AML-193 (cell line): ENCODE measurements around the gene NFYA.

Experiments used
- DNase-seq, 2 experiments: peaks; one replicate each; lab custom pipeline; 2025; lab: John Stamatoyannopoulos, UW

The NFYA gene

GRCh38 chr6:41119508-41119907 lies 46.7 kb downstream of the NFYA start:
- no peak for DNase-seq

GRCh38 chr6:41120058-41120457 lies 47.3 kb downstream of the NFYA start:
- DNase-seq: no peak

GRCh38 chr6:41122373-41122772 lies 49.6 kb downstream of the NFYA start:
- DNase-seq: no peak

- no peak for DNase-seq
These were observed 50.1 kb downstream of the NFYA start for GRCh38 chr6:41122918-41123317.

- no peak for DNase-seq
These were observed 52.5 kb downstream of the NFYA start for GRCh38 chr6:41125282-41125681.

- no peak for DNase-seq
These were observed 59.5 kb downstream of the NFYA start for GRCh38 chr6:41132254-41132653.

- no peak for DNase-seq
These were observed 62.5 kb downstream of the NFYA start for GRCh38 chr6:41135062-41135832.

- no peak for DNase-seq
These were observed 64.1 kb downstream of the NFYA start for GRCh38 chr6:41136911-41137310.

- no peak for DNase-seq
These were observed 75.1 kb downstream of the NFYA start for GRCh38 chr6:41147917-41148316.
